Activated T-helper 1 cell treated with anti-CD3 and anti-CD28 coated beads, Interleukin-2, amount 50 U/mL, for 16 hours (primary cell): Measurements from ENCODE around the gene CGN.

ENCODE experiments used
- DNase-seq, 2 donors: peaks; one replicate each; pipeline ENCODE4 v3.0.0-alpha.2; 2020; ENCODE audit warnings: low read depth in 1 of 2, low spot score in 1 of 2

Gene CGN, protein sequence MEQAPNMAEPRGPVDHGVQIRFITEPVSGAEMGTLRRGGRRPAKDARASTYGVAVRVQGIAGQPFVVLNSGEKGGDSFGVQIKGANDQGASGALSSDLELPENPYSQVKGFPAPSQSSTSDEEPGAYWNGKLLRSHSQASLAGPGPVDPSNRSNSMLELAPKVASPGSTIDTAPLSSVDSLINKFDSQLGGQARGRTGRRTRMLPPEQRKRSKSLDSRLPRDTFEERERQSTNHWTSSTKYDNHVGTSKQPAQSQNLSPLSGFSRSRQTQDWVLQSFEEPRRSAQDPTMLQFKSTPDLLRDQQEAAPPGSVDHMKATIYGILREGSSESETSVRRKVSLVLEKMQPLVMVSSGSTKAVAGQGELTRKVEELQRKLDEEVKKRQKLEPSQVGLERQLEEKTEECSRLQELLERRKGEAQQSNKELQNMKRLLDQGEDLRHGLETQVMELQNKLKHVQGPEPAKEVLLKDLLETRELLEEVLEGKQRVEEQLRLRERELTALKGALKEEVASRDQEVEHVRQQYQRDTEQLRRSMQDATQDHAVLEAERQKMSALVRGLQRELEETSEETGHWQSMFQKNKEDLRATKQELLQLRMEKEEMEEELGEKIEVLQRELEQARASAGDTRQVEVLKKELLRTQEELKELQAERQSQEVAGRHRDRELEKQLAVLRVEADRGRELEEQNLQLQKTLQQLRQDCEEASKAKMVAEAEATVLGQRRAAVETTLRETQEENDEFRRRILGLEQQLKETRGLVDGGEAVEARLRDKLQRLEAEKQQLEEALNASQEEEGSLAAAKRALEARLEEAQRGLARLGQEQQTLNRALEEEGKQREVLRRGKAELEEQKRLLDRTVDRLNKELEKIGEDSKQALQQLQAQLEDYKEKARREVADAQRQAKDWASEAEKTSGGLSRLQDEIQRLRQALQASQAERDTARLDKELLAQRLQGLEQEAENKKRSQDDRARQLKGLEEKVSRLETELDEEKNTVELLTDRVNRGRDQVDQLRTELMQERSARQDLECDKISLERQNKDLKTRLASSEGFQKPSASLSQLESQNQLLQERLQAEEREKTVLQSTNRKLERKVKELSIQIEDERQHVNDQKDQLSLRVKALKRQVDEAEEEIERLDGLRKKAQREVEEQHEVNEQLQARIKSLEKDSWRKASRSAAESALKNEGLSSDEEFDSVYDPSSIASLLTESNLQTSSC

GRCh38 chr1:151510957-151511635, at the start of gene CGN:
Gene CGN, plus strand, starts transcription at chr1:151511387. Its CDS starts 7,133 bp downstream, at chr1:151518520.
- peak; percentile 72 to 81 for DNase-seq

DNA sequence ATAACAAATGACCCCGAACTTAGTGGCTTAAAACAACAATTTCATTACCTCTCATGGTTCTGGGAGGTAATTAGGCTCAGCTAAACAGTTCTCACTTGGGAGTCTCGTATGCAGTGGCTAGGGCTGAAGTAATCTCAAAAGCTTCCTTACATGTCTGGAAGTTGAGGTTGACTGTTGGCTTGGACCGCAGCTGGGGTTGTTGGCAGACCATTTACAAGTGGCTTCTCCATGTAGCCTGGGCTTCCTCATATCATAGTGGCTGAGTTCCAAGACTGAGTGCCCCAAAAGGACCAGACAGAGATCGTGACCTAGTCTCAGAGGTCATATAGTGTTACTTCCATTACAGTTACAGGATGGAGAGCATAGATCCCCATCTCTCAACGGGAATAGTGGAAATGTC, 49.5 kb upstream of the CGN start:
- no peak for DNase-seq

DNA sequence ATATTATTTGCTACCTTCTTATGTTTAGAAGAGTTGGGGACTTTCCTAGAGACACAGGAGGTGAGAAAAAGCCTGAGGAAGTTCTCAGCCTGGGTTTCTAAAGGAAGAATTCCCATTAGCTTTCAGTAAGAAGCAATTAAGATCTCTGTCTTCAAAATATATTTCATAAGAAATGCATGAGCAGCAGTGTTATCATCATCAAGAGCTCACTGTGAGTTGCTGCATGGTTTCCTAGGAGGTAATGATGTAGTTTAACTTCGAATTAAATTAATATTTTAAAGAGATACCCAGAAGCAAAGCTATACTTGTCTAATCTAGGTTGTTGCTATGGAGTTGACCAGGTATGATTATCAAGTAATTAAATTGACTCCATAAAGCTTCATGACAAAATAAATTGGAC, 46.2 kb upstream of the CGN start:
- DNase-seq, result no peak

DNA sequence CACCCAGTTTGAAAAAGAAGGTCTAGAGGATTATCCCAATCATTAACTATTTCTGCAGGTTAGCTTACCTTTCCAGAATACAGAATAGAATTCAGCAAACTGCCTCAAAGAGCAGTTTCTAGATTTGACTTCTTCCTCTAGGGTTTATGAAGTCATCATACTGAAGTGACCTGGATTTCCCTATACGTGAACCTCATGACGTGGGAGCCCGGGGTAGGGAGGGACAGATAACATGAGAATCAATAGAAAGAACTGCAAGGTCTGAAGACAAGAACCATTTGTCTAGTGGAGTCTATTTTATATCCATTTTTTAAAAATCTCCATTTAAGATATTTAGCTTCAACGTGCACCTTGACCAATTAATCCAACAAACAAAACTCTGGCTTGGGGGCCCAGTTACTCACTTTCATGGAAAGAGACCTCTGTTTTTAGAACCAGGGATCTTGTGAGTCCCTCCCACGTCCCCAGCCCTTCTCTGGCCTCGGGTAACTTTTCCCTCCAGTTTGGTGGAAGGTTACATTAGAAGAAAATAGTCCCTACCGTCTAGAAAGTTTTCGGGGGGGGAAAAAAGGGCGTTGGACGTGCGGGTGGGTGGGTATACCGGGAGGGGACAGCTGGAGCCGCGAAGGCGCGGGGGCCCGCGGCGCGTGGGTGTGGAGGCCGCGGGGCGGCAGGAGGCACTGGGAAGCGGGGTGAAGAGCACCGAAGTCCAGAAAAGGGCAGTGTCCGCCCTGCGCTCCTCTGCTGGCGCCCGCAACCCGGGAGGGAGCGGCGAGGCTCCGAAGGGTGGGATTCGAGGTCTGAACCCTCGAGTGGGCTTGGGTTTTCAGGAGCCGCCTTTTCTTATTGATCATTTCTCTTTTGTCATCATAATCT, 38.1 kb upstream of the CGN start:
- no peak for DNase-seq

GRCh38 chr1:151474745-151475144, 36.4 kb upstream of the CGN start:
- no peak for DNase-seq

GRCh38 chr1:151475175-151475574, 36.0 kb upstream of the CGN start:
- DNase-seq, result no peak

GRCh38 chr1:151476083-151476482, 35.1 kb upstream of the CGN start:
- no peak for DNase-seq

DNA sequence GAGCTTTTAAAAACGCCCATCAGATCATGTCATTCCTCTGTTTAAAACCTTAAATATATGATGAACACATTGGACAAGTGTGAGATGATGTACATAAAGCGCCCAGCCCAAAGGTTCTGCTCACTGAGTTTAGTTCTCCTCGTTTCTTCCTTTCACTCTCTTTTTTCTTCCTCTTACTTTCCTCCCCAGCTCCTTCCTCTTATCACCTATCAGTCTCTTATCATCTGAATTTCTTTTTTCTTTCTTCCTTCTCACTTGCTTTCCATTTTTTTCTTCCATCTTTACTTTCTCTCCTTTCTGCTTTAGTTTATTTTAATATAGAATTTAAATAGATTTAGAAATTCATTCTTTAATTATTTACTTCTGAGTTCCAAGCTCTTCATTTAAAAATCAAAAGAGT, 34.1 kb upstream of the CGN start:
- DNase-seq, result no peak

- DNase-seq, result no peak
Measured at GRCh38 chr1:151478140-151478812, 32.9 kb upstream of the CGN start.

- DNase-seq, result no peak
Measured at GRCh38 chr1:151478923-151479322, 32.3 kb upstream of the CGN start.

- no peak for DNase-seq
Measured at GRCh38 chr1:151479462-151479861, 31.7 kb upstream of the CGN start.

DNA sequence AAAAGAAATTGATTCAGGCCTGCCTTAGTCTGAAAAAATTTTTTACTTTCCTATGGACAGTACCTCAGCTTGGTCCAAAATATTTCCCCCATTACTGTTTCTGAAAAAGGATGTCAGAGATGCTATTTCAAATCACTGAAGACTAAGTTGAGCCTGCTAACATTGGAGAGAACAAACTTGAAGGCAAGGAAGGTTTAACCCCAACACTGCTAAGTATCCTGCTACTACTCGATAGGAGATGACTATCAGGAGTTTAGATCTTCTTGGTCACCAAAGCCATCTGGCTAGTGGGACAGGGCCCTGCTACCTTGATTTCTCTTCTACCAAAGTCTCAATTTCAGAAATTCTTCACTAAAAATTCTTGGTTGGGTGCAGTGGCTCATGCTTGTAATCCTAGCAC, 29.2 kb upstream of the CGN start:
- DNase-seq, result no peak

GRCh38 chr1:151485685-151486255, 25.4 kb upstream of the CGN start:
- no peak for DNase-seq

DNA sequence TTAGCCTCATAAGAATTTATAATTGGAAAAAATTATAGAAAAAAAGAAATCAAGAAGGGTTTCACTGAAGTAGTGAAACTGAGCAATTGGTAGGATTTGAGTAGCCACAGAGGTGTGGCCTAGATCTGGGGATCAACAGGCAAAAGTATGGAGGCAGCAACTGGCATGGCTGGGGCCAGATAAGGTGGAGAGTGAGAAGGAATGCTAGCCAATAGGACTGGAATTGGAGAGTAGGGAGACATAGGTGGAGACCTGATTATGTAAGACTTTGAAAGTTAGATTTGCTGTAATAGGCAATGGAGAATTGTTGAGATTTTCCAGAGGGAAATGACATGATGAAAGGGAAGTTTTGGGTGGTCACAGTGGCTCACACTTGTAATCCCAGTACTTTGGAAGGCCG, 24.6 kb upstream of the CGN start:
- no peak for DNase-seq

- DNase-seq, result no peak
Measured at GRCh38 chr1:151491641-151492040, 19.5 kb upstream of the CGN start.

- no peak for DNase-seq
Measured at GRCh38 chr1:151492120-151492519, 19.1 kb upstream of the CGN start.

- no peak for DNase-seq
Measured at GRCh38 chr1:151493042-151493441, 18.1 kb upstream of the CGN start.

DNA sequence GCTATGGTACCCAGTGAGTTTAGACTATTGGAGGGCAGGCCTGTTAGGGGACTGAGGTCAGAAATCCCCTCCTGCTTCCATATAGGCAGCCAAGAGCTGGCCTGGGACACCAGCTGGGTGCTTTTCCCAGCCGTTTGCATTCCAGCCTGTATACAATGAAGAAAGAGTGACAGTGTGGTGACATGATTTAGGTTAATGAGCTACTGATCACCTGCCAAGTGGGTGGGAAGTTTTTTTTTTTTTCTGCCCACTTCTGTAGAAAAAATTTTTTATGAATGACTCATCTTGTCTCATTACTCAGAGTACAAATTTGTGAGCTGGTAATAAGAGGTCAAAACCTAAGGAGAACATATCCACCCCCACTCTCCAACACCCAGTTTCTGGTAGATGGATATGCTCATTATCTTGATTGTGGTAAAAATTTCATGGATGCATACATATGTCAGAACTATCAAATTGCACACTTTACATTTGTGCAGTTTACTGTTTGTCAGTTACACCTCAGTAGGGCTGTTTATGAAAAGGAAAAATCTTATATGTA, 16.4 kb upstream of the CGN start:
- DNase-seq, result no peak

DNA sequence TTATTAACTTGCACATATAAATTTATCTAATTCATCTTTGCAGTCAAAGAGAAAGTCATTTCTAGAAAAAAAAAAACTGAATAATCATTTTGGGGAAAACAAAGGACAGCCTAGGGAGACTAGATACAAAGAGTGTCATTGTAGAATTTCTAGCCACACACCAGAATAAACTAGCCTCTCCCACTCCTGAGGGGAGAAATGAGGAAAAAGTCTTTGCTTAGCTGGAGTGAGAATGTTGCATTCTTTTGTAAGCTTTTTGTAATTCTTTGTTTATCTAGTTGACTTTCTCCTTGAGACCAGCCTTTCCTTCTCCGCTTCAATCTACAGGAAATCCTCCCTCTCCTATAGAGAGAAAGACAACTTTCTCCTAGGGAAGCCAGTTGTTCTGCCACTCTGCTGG, 15.9 kb upstream of the CGN start:
- no peak for DNase-seq
